A549 (cell line): ENCODE results near the gene IRF9. TPM values are rescaled to one million over a fixed set of nuclear protein-coding genes. Genes with fewer than 3 reads are reported as not detected.

Source experiments
- ATAC-seq, 2 experiments: fragments of 200-7000 bp in 1 of 2; fragments of >200 bp in 1 of 2; cut with Nextera tagmentation in 1 of 2; cut with Tn5 transposase in 1 of 2; 3 replicates each; pipeline versions ENCODE4 v1.8.0 to v1.9.1; 2018 to 2020; ENCODE audit warnings: mild to moderate bottlenecking in 1 of 2, moderate library complexity in 1 of 2
- CTCF ChIA-PET: fragments of 300-600 bp; sonication (Branson Sonifier 250); formaldehyde crosslinking; extraction: SDS; loops from one replicate; lab custom pipeline; 2021; ENCODE audit warnings: antibody characterized with exemption, inconsistent platforms; lab: Yijun Ruan, JAX
- POLR2A ChIA-PET: fragments of 350-600 bp; formaldehyde crosslinking; extraction: SDS; loops from one replicate; lab custom pipeline; 2021; ENCODE audit warnings: antibody characterized with exemption, inconsistent platforms; lab: Yijun Ruan, JAX
- DNase-seq, 2 experiments: peaks; one replicate each; pipeline versions ENCODE4 v3.0.0 to v3.0.0-alpha.2; 2011 to 2016; ENCODE audit warnings: low read depth in 1 of 2, low spot score in 1 of 2
- FAIRE-seq: peaks from 2 replicates; lab custom pipeline; 2011; peaks lifted over from hg19 to GRCh38; lab: Jason Lieb, UNC
- H3K27ac ChIP-seq, 2 experiments: fragments of >200 bp; sonication (Bioruptor Twin); formaldehyde crosslinking; 3 replicates each; pipeline ENCODE4 v1.5.1; 2016 to 2017
- H3K4me1 ChIP-seq: fragments of >200 bp; sonication (Bioruptor Twin); formaldehyde crosslinking; 3 replicates; pipeline ENCODE4 v1.6.1; 2016
- H3K4me2 ChIP-seq: fragments of >200 bp; sonication (Bioruptor Twin); formaldehyde crosslinking; 3 replicates; pipeline ENCODE4 v1.6.1; 2016
- H3K4me3 ChIP-seq: fragments of >200 bp; sonication (Bioruptor Twin); formaldehyde crosslinking; 3 replicates; pipeline ENCODE4 v1.5.1; 2016
- H3K9me3 ChIP-seq: fragments of >200 bp; sonication (Bioruptor Twin); formaldehyde crosslinking; 3 replicates; pipeline ENCODE4 v1.6.1; 2016
- BHLHE40 ChIP-seq: IDR thresholded peaks from 2 replicates; pipeline ENCODE4 v1.6.1; 2012; ENCODE audit warnings: low read depth, low read length, inconsistent platforms
- CBX8 ChIP-seq: fragments of 200-600 bp; sonication (generic); IDR thresholded peaks from 2 replicates; pipeline ENCODE4 v1.6.1; 2016
- EHMT2 ChIP-seq: fragments of 200-600 bp; sonication (generic); IDR thresholded peaks from 2 replicates; pipeline ENCODE4 v1.6.1; 2016; ENCODE audit warnings: antibody characterized with exemption, low read depth, mild to moderate bottlenecking, moderate library complexity
- GATA3 ChIP-seq: IDR thresholded peaks from 2 replicates; pipeline ENCODE4 v1.6.1; 2012; ENCODE audit warnings: borderline replicate concordance
- HOXA7 ChIP-seq: fragments of 250-450 bp; sonication (Bioruptor Pico); IDR thresholded peaks from 2 replicates; pipeline ENCODE4 v1.5.0; 2020; ENCODE audit warnings: mild to moderate bottlenecking, moderate library complexity
- JUN ChIP-seq, 2 experiments: fragments of >200 bp; sonication (Bioruptor Twin); formaldehyde crosslinking; IDR thresholded peaks; 2 replicates in 1 of 2; 3 replicates in 1 of 2; pipeline ENCODE4 v1.6.1; 2016 to 2017
- MAFK ChIP-seq: fragments of 450-650 bp; IDR thresholded peaks from 2 replicates; pipeline ENCODE4 v1.6.1; 2014; ENCODE audit not compliant: partially characterized antibody
- MYC ChIP-seq: IDR thresholded peaks from 2 replicates; pipeline ENCODE4 v1.6.1; 2012; ENCODE audit warnings: mild to moderate bottlenecking, inconsistent platforms, low read length, improper control_type of control experiment, borderline replicate concordance
- PHF8 ChIP-seq: fragments of 200-600 bp; sonication (generic); IDR thresholded peaks from 2 replicates; pipeline ENCODE4 v1.6.1; 2016; ENCODE audit warnings: low read depth, mild to moderate bottlenecking, antibody characterized with exemption, moderate library complexity, borderline replicate concordance
- RAD21 ChIP-seq, 2 experiments: fragments of >200 bp in 1 of 2; sonication (Bioruptor Twin) in 1 of 2; formaldehyde crosslinking in 1 of 2; IDR thresholded peaks in 1 of 2; conservative IDR thresholded peaks in 1 of 2; 2 replicates in 1 of 2; 3 replicates in 1 of 2; pipeline ENCODE4 v1.6.1; 2012 to 2018; ENCODE audit warnings: inconsistent platforms in 1 of 2
- RARB ChIP-seq: fragments of 250-450 bp; sonication (Bioruptor Pico); IDR thresholded peaks from 2 replicates; pipeline ENCODE4 v1.8.0; 2021; ENCODE audit warnings: mild to moderate bottlenecking, moderate library complexity
- RCOR1 ChIP-seq: fragments of 150-350 bp; IDR thresholded peaks from 2 replicates; pipeline ENCODE4 v1.6.1; 2014; ENCODE audit warnings: antibody characterized with exemption, low read length, low read depth
- SMC3 ChIP-seq: fragments of >200 bp; sonication (Bioruptor Twin); formaldehyde crosslinking; IDR thresholded peaks from 3 replicates; pipeline ENCODE4 v1.6.1; 2018; ENCODE audit warnings: inconsistent platforms
- WGBS: methylation state at CpG from one replicate; pipeline ENCODE4 v1.1.6; 2017; ENCODE audit errors: missing lambda C conversion rate; 5-methylcytosine and 5-hydroxymethylcytosine counted together
- polyA minus RNA-seq: library from RNA; depleted of rRNA, polyadenylated mRNA; stranded (reverse); fragments of >200 nt; gene quantifications from 2 replicates; pipeline ENCODE4 v1.2.3, GENCODE V29; 2011; rRNA and poly(A)+ RNA removed
- polyA plus RNA-seq, 4 experiments: library from polyadenylated mRNA; depleted of rRNA in 3 of 4; stranded (reverse); fragments of >200 nt; fragmentation: RNase III in 1 of 4; extraction: RNeasy Plus Mini Kit Qiagen cat#74134 plus additional on column Dnase treatment in 1 of 4; gene quantifications; 2 replicates in 3 of 4; 3 replicates in 1 of 4; pipeline ENCODE4 v1.2.3, GENCODE V29; 2011 to 2017
- TF ChIP-seq, protein P1 (sequence below): fragments of 450-650 bp; IDR thresholded peaks from 2 replicates; pipeline ENCODE4 v1.6.1; 2014; ENCODE audit warnings: antibody characterized with exemption
- TF ChIP-seq, protein P2 (sequence below): fragments of >200 bp; sonication (Bioruptor Twin); formaldehyde crosslinking; IDR thresholded peaks from 3 replicates; pipeline ENCODE4 v1.5.1; 2016
- TF ChIP-seq, protein P3 (sequence below): IDR thresholded peaks from 2 replicates; pipeline ENCODE4 v1.6.1; 2012
- TF ChIP-seq, protein P4 (sequence below): IDR thresholded peaks from 2 replicates; pipeline ENCODE4 v1.6.1; 2012
- TF ChIP-seq, protein P5 (sequence below): fragments of >200 bp; sonication (Bioruptor Twin); formaldehyde crosslinking; IDR thresholded peaks from 3 replicates; pipeline ENCODE4 v1.6.1; 2016

The IRF9 gene, protein sequence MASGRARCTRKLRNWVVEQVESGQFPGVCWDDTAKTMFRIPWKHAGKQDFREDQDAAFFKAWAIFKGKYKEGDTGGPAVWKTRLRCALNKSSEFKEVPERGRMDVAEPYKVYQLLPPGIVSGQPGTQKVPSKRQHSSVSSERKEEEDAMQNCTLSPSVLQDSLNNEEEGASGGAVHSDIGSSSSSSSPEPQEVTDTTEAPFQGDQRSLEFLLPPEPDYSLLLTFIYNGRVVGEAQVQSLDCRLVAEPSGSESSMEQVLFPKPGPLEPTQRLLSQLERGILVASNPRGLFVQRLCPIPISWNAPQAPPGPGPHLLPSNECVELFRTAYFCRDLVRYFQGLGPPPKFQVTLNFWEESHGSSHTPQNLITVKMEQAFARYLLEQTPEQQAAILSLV
- polyA plus RNA-seq (2011; rRNA removed) (23.1 and 30.2 TPM in 2 replicates), polyA plus RNA-seq (2017; fragmentation: RNase III; extraction: RNeasy Plus Mini Kit Qiagen cat#74134 plus additional on column Dnase treatment) (14.4 to 24.2 TPM (median 19.0 TPM) in 3 replicates), polyA minus RNA-seq (31.5 and 36.4 TPM in 2 replicates)
- polyA plus RNA-seq (2012; cell fraction: cytosol; rRNA removed), result 4.6 and 5.7 TPM in 2 replicates
- 23.8 and 24.2 TPM in 2 replicates for polyA plus RNA-seq (2012; cell fraction: nucleus; rRNA removed)

DNA sequence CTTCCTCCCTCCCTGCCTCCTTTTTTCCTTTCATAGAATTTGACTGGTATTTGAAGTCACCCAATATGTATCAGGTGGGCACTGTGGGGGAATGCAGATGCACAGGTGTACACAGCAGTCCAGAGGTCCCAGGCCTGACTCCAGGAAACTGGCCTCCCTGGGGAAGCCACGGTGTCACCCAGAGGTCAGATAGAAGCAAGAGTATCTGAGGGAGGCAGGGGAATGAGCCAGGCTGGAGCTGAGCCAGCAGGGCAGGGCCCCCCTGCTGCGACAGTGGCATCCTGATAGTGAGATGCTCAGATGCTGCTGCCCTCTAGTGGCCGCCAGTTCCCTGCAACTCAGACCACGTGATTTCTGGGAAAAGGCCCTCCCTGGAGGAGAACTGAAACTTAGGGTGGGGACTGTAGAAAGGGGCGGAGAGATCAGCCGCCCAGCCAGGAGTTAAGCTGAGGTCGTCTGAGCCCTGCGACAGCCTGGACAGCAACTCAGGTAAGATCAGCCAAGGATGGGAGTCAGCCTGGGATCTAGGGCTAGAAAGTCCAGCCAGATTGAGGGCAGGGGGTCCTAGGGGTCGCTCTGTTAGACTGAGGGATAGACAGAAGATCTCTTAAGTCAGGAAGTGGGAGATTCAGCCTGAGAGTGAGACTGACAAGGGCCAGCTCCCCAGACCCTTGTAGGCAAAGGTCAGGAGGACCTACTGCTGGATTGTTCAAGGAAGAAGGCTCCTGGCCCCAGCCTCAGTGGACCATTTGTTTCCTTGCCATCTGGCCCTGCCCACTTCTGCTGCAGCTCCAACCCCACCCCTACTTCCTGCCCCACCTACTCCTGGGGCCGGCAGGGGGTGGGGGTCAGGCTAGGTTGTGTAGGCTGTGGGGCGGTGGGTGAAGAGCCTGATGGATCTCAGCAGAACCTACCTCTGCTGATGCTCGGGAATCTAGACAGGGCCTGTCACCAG is at the start of gene IRF9:
Gene IRF9 (plus strand): TSS at position 416 of the 955 bp plus-strand sequence. CDS start 880 bp downstream, outside the sequence.
- H3K4me2 ChIP-seq, result peak within 1 kb of the TSS; percentile 92
- TF ChIP-seq SMC3 (peak; percentile 77), MAFK (peak; percentile 19), CBX8 (no peak), JUN (IDR thresholded peaks at IDR 0.05) (peak; percentile 62 to 79; a peak in 4 of 5 replicates), HOXA7 (CRISPR knock-in tag) (0 out of 2 replicates have a peak, but pooled peaks have one; percentile 70), GATA3 (0 out of 2 replicates have a peak, but pooled peaks have one; percentile 23), MYC (no peak), RCOR1 (no peak), RAD21 (conservative IDR thresholded peaks at IDR 0.05 in 1 of 2, IDR thresholded peaks at IDR 0.05 in 1 of 2) (peak; percentile 72 to 78), EHMT2 (no peak), PHF8 (no peak), BHLHE40 (no peak), RARB (CRISPR knock-in tag) (no peak)
- TF ChIP-seq, protein P1, sequence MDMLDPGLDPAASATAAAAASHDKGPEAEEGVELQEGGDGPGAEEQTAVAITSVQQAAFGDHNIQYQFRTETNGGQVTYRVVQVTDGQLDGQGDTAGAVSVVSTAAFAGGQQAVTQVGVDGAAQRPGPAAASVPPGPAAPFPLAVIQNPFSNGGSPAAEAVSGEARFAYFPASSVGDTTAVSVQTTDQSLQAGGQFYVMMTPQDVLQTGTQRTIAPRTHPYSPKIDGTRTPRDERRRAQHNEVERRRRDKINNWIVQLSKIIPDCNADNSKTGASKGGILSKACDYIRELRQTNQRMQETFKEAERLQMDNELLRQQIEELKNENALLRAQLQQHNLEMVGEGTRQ, result peak; percentile 92
- TF ChIP-seq, protein P2, sequence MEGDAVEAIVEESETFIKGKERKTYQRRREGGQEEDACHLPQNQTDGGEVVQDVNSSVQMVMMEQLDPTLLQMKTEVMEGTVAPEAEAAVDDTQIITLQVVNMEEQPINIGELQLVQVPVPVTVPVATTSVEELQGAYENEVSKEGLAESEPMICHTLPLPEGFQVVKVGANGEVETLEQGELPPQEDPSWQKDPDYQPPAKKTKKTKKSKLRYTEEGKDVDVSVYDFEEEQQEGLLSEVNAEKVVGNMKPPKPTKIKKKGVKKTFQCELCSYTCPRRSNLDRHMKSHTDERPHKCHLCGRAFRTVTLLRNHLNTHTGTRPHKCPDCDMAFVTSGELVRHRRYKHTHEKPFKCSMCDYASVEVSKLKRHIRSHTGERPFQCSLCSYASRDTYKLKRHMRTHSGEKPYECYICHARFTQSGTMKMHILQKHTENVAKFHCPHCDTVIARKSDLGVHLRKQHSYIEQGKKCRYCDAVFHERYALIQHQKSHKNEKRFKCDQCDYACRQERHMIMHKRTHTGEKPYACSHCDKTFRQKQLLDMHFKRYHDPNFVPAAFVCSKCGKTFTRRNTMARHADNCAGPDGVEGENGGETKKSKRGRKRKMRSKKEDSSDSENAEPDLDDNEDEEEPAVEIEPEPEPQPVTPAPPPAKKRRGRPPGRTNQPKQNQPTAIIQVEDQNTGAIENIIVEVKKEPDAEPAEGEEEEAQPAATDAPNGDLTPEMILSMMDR, result peak; percentile 92
- TF ChIP-seq, protein P3, sequence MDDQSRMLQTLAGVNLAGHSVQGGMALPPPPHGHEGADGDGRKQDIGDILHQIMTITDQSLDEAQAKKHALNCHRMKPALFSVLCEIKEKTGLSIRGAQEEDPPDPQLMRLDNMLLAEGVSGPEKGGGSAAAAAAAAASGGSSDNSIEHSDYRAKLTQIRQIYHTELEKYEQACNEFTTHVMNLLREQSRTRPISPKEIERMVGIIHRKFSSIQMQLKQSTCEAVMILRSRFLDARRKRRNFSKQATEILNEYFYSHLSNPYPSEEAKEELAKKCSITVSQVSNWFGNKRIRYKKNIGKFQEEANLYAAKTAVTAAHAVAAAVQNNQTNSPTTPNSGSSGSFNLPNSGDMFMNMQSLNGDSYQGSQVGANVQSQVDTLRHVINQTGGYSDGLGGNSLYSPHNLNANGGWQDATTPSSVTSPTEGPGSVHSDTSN, result peak; percentile 35; the same call in 1 of the 2 replicates
- TF ChIP-seq, protein P4, sequence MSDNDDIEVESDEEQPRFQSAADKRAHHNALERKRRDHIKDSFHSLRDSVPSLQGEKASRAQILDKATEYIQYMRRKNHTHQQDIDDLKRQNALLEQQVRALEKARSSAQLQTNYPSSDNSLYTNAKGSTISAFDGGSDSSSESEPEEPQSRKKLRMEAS, result peak; percentile 87
- TF ChIP-seq, protein P5, sequence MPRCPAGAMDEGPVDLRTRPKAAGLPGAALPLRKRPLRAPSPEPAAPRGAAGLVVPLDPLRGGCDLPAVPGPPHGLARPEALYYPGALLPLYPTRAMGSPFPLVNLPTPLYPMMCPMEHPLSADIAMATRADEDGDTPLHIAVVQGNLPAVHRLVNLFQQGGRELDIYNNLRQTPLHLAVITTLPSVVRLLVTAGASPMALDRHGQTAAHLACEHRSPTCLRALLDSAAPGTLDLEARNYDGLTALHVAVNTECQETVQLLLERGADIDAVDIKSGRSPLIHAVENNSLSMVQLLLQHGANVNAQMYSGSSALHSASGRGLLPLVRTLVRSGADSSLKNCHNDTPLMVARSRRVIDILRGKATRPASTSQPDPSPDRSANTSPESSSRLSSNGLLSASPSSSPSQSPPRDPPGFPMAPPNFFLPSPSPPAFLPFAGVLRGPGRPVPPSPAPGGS, result 0 out of 3 replicates have a peak, but pooled peaks have one; percentile 40
- TF ChIP-seq, all 56 proteins: peak for 11
- WGBS, result 10% methylated on average over 10 of the region's 12 CpGs

More for the DNA sequence above, at the start of gene IRF9:
- ChIA-PET POLR2A (interaction anchor here (0.6 to 2.4 kb wide), 9 partner anchors 10 to 82 kb away, joined by 3 to 16 read pairs (median 6); partner anchors contain the start of genes DCAF11, EMC9, NRL and PCK2), CTCF (interaction anchor here (0.8 to 7.0 kb wide), 39 partner anchors 9 to 572 kb away, joined by 3 to 168 read pairs (median 5); partner anchors contain the start of genes CARMIL3, DCAF11, EMC9 and FITM1)
- DNase-seq (peak; percentile 95 to 96), ATAC-seq (peak; percentile 79 to 94), FAIRE-seq (no peak)
- H3K4me3 ChIP-seq, result peak within 1 kb of the TSS; percentile 47
- no peaks in the 10 kb centered on the region for H3K9me3 ChIP-seq
- peak within 1 kb of the TSS; percentile 86 to 91 for H3K27ac ChIP-seq
- H3K4me1 ChIP-seq, result peaks cover 25% of the 10 kb centered on the region
